WERI-Rb-1 (cell line): Measurements from ENCODE around the gene EPHA8.
A peak's percentile ranks its signal among the peaks of the same experiment; 100 is the strongest.

Experiments used
- DNase-seq: peaks from one replicate; pipeline ENCODE4 v3.0.0-alpha.2; 2020
- H3K27ac ChIP-seq: fragments of 250-450 bp; sonication (Bioruptor Pico); 2 replicates; pipeline ENCODE4 v1.5.1; 2020; ENCODE audit warnings: mild to moderate bottlenecking, moderate library complexity
- H3K27me3 ChIP-seq: fragments of 250-450 bp; sonication (Bioruptor Pico); 2 replicates; pipeline ENCODE4 v1.5.1; 2021; ENCODE audit warnings: mild to moderate bottlenecking, low read depth, moderate library complexity; ENCODE audit not compliant: insufficient read depth, severe bottlenecking
- H3K36me3 ChIP-seq: fragments of 250-450 bp; sonication (Bioruptor Pico); 2 replicates; pipeline ENCODE4 v1.5.1; 2020; ENCODE audit warnings: mild to moderate bottlenecking, moderate library complexity
- H3K4me3 ChIP-seq: 2 replicates; pipeline ENCODE4 v1.5.1; 2011; ENCODE audit warnings: low read depth, mild to moderate bottlenecking, control low read depth, low read length
- H3K9me3 ChIP-seq: fragments of 250-450 bp; sonication (Bioruptor Pico); 2 replicates; pipeline ENCODE4 v1.5.1; 2021; ENCODE audit warnings: mild to moderate bottlenecking, moderate library complexity; ENCODE audit not compliant: severe bottlenecking
- CTCF ChIP-seq: IDR thresholded peaks from 2 replicates; pipeline ENCODE4 v1.5.1; 2011; ENCODE audit warnings: low read depth, mild to moderate bottlenecking, control low read depth, inconsistent platforms, low read length

EPHA8 gene

GRCh38 chr1:22639286-22639685 lies 76.0 kb downstream of the EPHA8 start:
- peak; percentile 80 for DNase-seq
- Histone ChIP-seq H3K27me3 (no peaks in the 10 kb centered on the region), H3K9me3 (no peaks in the 10 kb centered on the region), H3K27ac (no peak overlapping the region; the same call in 1 of the 2 replicates), H3K36me3 (no peaks in the 10 kb centered on the region), H3K4me3 (no peak overlapping the region)
- peak; percentile 36; the same call in 1 of the 2 replicates for TF ChIP-seq CTCF

GRCh38 chr1:22641247-22641646 lies 78.0 kb downstream of the EPHA8 start:
- no peaks in the 10 kb centered on the region for H3K27me3 ChIP-seq
- no peaks in the 10 kb centered on the region for H3K36me3 ChIP-seq
- H3K9me3 ChIP-seq: no peaks in the 10 kb centered on the region
- no peak overlapping the region for H3K27ac ChIP-seq
- no peak overlapping the region for H3K4me3 ChIP-seq
- no peak for TF ChIP-seq CTCF
- DNase-seq: no peak

- H3K36me3 ChIP-seq: no peaks in the 10 kb centered on the region
- peak; percentile 93 for TF ChIP-seq CTCF
- H3K9me3 ChIP-seq: no peaks in the 10 kb centered on the region
- DNase-seq: peak; percentile 81
- H3K27ac ChIP-seq: no peak overlapping the region
- H3K27me3 ChIP-seq: no peaks in the 10 kb centered on the region
- H3K4me3 ChIP-seq: no peak overlapping the region
Measured at GRCh38 chr1:22641906-22642636, 78.8 kb downstream of the EPHA8 start.

- H3K27me3 ChIP-seq: no peaks in the 10 kb centered on the region
- H3K4me3 ChIP-seq: no peak within 1 kb of the TSS
- TF ChIP-seq CTCF: no peak
- no peak for DNase-seq
- H3K9me3 ChIP-seq: no peaks in the 10 kb centered on the region
- H3K36me3 ChIP-seq: no peaks in the 10 kb centered on the region
- no peak within 1 kb of the TSS for H3K27ac ChIP-seq
Measured at GRCh38 chr1:22643381-22643780, 80.1 kb downstream of the EPHA8 start, which contains the start of gene C1QC. C1QC (plus strand) TSS chr1:22643633; CDS start chr1:22644024, 391 bp downstream.

GRCh38 chr1:22643928-22644327 lies 80.6 kb downstream of the EPHA8 start:
- no peak overlapping the region for H3K27ac ChIP-seq
- no peak for DNase-seq
- no peaks in the 10 kb centered on the region for H3K36me3 ChIP-seq
- no peak for TF ChIP-seq CTCF
- no peaks in the 10 kb centered on the region for H3K9me3 ChIP-seq
- no peak overlapping the region for H3K4me3 ChIP-seq
- H3K27me3 ChIP-seq: no peaks in the 10 kb centered on the region

GRCh38 chr1:22645931-22646330 lies 82.6 kb downstream of the EPHA8 start:
- H3K4me3 ChIP-seq: no peak overlapping the region
- TF ChIP-seq CTCF: no peak
- no peaks in the 10 kb centered on the region for H3K9me3 ChIP-seq
- no peak for DNase-seq
- no peaks in the 10 kb centered on the region for H3K27me3 ChIP-seq
- no peak overlapping the region for H3K27ac ChIP-seq
- H3K36me3 ChIP-seq: no peaks in the 10 kb centered on the region
